Activated naive CD4-positive, alpha-beta T cell (primary cell): ENCODE results near the gene RHCE.
"Not testable (repeated sequence)": the region's sequence is repeated elsewhere in the genome, so short reads cannot be mapped to it uniquely, and the experiment has no call there.

ENCODE experiments used
- DNase-seq, 4 experiments: peaks; one replicate each; lab custom pipeline; 2025; lab: John Stamatoyannopoulos, UW

The RHCE gene

DNA sequence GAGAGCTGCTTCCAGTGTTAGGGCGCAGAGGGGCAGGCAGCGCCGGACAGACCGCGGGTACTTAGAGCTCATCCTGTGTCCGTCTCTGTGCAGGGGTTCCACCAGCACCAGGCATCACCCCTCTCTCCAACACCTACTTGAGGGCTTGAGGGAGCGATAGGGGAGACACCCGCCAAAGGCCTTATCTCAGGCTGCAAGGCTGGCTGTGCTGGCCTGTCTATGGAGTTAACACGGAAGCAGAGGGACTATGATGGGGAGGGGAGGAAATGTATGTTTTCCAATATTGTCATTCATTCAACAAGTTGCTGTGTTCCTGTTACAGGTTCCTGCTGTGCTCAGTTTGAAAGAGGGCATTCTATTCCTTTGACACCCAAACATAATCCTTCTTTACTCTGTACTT lies at the start of gene RHCE:
TSS of gene RHCE (minus strand) at position 111 of the 400 bp plus-strand sequence. CDS start at position 72, 39 bp downstream.
- not testable (repeated sequence) for DNase-seq

- DNase-seq = no peak
These were observed 48.6 kb upstream of the RHCE start for GRCh38 chr1:25469177-25469576.

DNA sequence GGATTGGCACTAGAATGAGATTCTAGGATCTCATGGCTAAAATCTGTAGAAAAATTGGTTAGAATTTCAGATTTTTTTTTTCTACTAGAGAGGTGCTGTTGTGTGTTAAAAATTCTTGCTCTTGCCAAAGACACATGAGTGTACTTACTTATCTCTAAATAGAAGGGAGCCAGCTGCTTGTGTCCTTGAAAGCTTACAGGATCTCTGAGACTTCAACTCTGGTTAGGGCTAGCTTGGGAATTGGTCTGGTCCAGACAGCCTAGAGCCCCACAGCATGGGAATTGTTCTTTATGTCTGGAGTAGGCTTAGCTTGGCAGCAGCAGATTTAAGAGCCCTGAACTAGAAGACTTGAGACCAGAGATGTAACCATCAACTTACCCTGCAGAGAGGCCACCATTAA lies 47.4 kb upstream of the RHCE start:
- DNase-seq = no peak

GRCh38 chr1:25467616-25468015 lies 47.0 kb upstream of the RHCE start:
- no peak for DNase-seq

DNA sequence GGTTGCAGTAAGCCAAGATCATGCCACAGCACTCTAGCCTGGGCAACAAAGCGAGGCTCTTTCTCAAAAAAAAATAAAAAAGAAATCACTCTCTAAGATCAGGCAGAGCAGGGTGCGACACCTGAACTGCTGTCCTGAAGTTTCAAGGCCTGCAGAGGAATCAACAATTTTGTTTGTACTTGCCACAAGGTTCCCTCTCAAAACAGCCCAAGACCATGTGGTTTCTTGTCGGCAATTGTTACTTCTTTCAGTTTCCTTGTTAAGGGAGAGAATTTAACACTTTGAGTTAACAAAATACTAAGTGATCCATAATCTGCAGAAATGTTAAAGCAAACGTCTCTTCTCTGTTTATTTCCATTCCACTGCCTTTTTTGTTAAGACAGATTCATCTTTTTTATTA lies 46.6 kb upstream of the RHCE start:
- no peak for DNase-seq

DNA sequence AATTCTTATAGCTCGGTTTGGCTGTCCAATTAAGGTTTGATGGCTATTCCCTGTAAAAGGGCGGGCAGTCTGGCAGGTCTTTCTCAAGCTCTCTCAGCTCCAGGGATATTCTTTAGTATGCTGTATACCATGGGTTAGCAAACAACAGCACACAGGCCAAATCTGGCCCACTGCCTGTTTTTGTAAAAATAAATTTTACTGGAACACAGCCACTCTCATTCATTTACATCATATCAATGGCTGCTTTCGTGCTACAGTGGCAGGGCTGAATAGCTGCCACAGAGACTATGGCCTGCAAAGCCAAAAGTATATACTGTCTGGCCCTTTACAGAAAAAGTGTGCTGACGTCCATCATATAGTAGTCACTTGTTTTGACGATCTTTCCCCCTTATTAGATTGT lies 42.1 kb upstream of the RHCE start:
- no peak for DNase-seq

GRCh38 chr1:25461849-25462248 lies 41.2 kb upstream of the RHCE start:
- no peak for DNase-seq

DNA sequence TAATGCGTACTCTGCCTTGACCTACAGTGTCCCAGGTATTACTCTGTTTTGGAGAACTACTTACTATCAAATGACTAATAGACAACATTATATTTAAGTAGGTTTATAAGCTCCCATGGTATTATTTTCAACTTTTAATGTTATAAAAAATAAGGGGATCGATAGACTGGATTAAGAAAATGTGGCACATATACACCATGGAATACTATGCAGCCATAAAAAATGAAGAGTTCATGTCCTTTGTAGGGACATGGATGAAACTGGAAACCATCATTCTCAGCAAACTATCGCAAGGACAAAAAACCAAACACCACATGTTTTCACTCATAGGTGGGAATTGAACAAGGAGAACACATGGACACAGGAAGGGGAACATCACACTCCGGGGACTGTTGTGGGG lies 40.2 kb upstream of the RHCE start:
- DNase-seq = not testable (repeated sequence)

DNA sequence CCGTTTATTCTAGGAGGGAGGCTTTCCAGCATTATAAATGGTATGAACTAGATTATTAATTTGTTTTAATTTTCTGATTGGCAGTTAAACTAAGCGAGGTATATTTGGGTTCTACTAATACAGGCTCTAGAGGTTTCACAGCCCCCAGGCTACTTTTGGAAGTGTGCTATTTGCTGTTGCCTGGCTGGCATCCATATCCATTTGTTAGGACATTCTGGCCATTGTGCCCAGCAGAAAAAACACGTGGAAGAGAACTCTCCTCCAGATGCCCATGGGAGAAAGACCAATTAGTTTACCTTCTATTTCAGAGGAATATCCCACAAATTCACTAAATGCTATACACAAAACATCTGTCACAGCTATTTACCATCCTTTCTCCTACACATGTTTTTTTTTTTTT lies 39.4 kb upstream of the RHCE start:
- DNase-seq = no peak

GRCh38 chr1:25458541-25459298 lies 38.1 kb upstream of the RHCE start:
- DNase-seq = no peak

- DNase-seq = no peak
These were observed 35.9 kb upstream of the RHCE start for GRCh38 chr1:25456502-25456901.

GRCh38 chr1:25451908-25452307 lies 31.3 kb upstream of the RHCE start:
- DNase-seq = no peak

DNA sequence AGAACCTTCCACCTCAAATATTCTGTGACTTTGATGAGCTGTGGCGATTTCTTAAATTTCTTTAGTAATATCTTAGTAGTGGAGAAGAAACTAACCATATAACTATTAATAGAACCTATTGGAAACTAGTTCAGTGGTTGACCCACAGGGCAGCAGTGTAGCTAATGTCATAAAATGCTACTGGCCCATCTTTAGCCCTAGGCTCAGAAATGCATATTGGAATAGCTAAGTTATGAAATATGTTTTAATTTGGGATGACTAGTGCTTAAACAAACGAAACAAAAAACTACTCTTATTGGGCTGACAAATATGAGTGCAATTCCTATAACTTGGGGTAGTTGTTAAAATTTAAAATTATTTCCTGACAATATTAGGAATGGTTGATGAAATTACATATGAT lies 30.3 kb upstream of the RHCE start:
- no peak for DNase-seq

- no peak for DNase-seq
These were observed 26.9 kb upstream of the RHCE start for GRCh38 chr1:25447547-25447946.

- no peak for DNase-seq
These were observed 25.4 kb upstream of the RHCE start for GRCh38 chr1:25445993-25446538.

- DNase-seq = not testable (repeated sequence)
These were observed 24.0 kb upstream of the RHCE start for GRCh38 chr1:25444604-25445003.

DNA sequence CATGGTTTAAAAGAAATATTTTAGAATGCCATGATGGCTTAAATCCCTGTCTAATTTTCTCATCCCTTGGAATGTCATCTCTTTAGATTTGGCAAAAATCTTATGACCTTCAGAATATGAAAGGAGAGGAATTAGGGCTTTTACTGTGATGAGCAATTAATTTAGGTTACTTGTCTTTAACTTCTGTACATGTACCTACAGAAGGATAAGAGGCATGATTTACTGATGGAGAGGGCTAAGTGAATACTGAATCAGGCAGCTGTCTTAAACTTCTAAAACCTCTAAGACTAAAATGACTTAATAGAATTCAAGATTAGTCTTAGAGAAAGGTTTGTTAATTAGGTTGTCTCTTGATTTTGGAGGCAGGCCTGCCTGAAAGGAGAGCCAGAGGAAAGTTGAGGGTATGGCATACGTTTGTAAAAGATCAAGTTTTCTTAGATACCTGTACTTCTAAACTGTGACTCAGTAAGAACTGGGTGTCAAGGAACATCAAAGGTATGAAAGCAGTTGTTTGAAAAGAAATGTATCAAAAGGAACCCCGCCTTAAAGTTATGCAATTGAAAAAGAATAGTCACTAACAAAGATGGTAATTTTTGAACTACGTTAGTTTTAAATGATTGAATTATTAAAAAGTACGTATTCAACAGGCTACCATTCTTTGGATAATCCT lies 22.5 kb upstream of the RHCE start:
- no peak for DNase-seq

DNA sequence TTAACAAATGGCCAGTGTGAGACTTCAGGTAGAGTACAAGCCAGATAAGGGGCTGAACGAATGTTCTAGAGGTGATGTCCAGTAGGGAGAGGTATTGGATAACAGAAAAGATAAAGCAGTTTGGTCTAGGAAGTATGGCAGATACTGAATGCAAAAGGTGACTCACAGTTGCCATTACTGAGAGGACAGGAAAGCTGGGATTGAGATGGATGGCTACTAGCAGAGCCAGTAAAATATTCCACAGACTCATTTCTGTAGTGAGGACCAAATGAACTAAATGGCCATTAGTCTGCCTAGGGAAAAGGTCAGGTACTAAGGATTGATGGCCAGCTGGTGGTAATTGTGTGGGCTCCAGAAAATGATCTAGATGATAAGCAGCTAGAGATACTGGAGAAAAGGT lies 21.6 kb upstream of the RHCE start:
- DNase-seq = no peak

DNA sequence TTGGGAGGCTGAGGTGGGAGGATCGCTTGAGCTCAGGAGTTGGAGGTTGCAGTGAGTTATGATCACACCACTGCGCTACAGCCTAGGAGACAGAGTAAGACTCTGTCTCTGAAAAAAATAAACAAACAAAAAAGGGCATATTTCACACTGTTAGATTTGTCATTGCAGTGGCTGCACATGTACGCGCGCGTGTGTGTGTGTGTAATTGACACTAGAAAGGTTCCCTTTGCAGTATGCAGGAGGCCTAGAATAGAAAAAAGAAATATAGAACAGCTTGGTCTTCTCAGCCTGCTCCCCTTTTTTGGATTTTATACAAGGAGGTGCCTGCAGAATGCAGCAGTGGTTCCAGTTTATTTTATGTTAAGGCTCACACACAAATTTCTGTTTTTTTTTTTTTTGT lies 18.7 kb upstream of the RHCE start:
- DNase-seq = no peak

DNA sequence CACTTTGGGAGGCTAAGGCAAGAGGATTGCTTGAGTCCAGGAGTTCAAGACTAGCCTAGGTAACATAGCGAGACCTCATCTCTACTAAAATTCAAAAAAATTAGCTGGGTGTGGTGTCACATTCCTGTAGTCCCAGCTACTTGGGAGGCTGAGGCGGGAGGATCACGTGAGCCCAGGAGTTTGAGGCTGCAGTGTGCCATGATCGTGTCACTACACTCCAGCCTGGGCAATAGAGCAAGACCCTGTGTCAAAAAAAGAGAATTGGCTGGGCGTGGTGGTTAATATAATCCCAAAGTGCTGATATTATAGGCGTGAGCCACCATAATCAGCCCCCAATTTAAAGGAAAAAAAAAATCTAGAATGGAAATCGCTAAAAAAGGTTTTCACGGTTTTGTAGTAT lies 17.0 kb upstream of the RHCE start:
- no peak for DNase-seq

DNA sequence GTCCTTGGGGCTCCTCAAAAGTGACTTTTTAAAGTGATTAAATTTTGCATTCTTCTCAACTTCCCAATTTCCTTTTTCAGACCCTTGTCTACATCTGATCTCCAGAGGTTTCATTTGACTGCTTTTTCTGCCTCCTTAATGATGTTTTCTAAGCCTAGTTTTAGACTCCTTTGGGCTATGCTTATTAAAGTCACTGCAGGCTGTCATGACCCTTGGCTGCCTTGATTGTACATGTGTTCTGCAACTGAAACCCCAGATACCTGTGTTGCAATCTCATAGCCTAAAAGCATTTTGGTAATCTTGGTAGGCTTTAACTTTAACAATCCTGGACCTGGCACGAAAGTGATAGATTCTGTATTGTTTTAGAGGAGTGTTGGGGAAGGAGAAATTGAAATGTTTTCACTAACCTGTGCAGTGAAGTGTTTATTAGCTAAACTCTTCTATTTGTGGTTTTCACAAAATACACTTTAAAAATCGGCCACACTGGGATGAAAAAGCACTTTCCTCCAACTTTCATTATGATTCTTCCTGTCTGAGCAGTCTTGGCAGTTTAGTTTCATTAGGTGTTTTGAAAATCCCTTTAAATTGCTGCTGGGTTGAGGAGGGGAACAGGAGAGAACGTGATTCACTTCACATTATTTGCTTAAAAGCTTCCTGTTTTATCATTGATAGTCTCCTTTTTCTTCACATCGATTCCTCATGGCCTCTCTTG lies 14.9 kb upstream of the RHCE start:
- DNase-seq = no peak

DNA sequence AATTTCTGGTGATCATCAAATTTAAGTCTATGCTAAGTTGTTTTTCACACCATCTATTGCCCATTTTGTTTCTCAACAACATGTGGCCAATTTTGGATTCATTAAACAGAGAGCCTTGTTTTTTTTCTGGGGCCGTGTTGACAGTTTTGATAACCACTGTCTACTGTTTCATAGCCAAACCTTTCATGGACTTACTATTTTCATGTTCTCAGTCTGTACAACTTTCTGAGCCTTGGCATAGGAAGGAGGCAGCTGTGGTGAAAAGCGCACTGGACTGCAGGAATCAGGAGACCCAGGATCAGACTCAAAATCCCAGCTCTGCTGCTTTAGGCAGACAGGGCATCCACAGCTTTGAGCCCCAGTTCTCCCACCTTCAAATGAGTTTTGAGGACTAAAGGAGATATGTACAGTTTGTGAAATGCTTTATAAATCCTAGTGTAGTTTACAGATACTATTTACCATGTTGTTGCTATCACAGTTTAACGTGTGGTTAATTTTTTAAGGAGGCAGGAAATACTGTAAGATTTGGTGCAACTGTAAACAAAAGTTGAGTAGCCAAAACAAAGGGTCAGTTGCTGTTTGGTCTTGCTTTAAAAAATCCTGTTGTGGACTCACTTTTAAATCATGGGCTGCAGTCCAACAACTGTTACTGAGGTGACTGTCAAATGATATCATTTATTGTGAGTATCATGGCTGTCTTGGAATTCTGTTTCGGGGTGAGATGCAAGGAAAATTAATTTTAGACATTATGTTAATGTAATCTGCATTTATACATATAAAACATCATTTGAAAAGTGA lies 13.0 kb upstream of the RHCE start:
- no peak for DNase-seq
